Activated CD8-positive, alpha-beta T cell treated with anti-CD3 and anti-CD28 coated beads, Interleukin-2, amount 10 ng/mL, durations not matched to agents 7 days and 5 days (primary cell): ENCODE measurements around the gene HTR1E. TPM values are rescaled to one million over a fixed set of nuclear protein-coding genes. Genes with fewer than 3 reads are reported as not detected.

Source experiments
- ATAC-seq: fragments of 150-1000 bp; cut with Tn5 transposase; one replicate; pipeline ENCODE4 v1.10.0; 2021; ENCODE audit warnings: moderate library complexity
- CTCF ChIA-PET: fragments of 350-600 bp; sonication (Branson Sonifier 250); formaldehyde crosslinking; loops from one replicate; lab custom pipeline; 2021; ENCODE audit warnings: antibody characterized with exemption; lab: Charles Lee
- POLR2A ChIA-PET: fragments of 350-600 bp; sonication (Branson Sonifier 250); formaldehyde crosslinking; loops from one replicate; lab custom pipeline; 2021; ENCODE audit warnings: antibody characterized with exemption; lab: Charles Lee
- DNase-seq: peaks from one replicate; pipeline ENCODE4 v3.0.0-alpha.2; 2020
- H3K27ac Mint-ChIP-seq: one replicate; pipeline ENCODE4 v1.8.0; 2021; ENCODE audit warnings: mild to moderate bottlenecking, mixed read lengths
- H3K27me3 Mint-ChIP-seq: one replicate; pipeline ENCODE4 v1.8.0; 2021; ENCODE audit warnings: low read depth, mixed read lengths
- H3K36me3 Mint-ChIP-seq: one replicate; pipeline ENCODE4 v1.8.0; 2021; ENCODE audit warnings: low read depth, mixed read lengths
- H3K4me1 Mint-ChIP-seq: one replicate; pipeline ENCODE4 v1.8.0; 2021; ENCODE audit warnings: low read depth, mixed read lengths
- H3K4me3 Mint-ChIP-seq: one replicate; pipeline ENCODE4 v1.8.0; 2021; ENCODE audit warnings: mild to moderate bottlenecking, mixed read lengths
- H3K9me3 Mint-ChIP-seq: one replicate; pipeline ENCODE4 v1.8.0; 2022; ENCODE audit warnings: mixed read lengths; ENCODE audit not compliant: insufficient read depth
- total RNA-seq, 2 experiments: library from RNA; stranded (reverse); gene quantifications; one replicate each; pipeline ENCODE4 v1.2.3, GENCODE V29; 2021

The HTR1E gene
- total RNA-seq, 2 experiments from 2014 or later, result not detected

- ChIA-PET CTCF (no interaction called here), POLR2A (no interaction called here)
- DNase-seq, result no peak
- Mint-ChIP-seq H3K9me3 (no peaks in the 10 kb centered on the region), H3K27me3 (peaks cover 4% of the 10 kb centered on the region), H3K27ac (no peak overlapping the region), H3K36me3 (no peaks in the 10 kb centered on the region), H3K4me1 (no peaks in the 10 kb centered on the region), H3K4me3 (no peak overlapping the region)
- ATAC-seq, result no peak
Measured at GRCh38 chr6:86943819-86944407, 6.6 kb downstream of the HTR1E start.

- Mint-ChIP-seq H3K27me3 (no peaks in the 10 kb centered on the region), H3K4me3 (no peak overlapping the region), H3K27ac (no peak overlapping the region), H3K4me1 (no peaks in the 10 kb centered on the region), H3K9me3 (no peaks in the 10 kb centered on the region), H3K36me3 (no peaks in the 10 kb centered on the region)
- ATAC-seq, result no peak
- no peak for DNase-seq
- ChIA-PET CTCF (no interaction called here), POLR2A (no interaction called here)
Measured at GRCh38 chr6:86949771-86950170, 12.4 kb downstream of the HTR1E start.

- Mint-ChIP-seq H3K4me3 (no peak overlapping the region), H3K9me3 (no peaks in the 10 kb centered on the region), H3K36me3 (no peaks in the 10 kb centered on the region), H3K27me3 (no peaks in the 10 kb centered on the region), H3K27ac (no peak overlapping the region), H3K4me1 (no peaks in the 10 kb centered on the region)
- ChIA-PET CTCF (no interaction called here), POLR2A (no interaction called here)
- no peak for DNase-seq
- no peak for ATAC-seq
Measured at GRCh38 chr6:86952991-86953390, 15.7 kb downstream of the HTR1E start.

- Mint-ChIP-seq H3K27ac (no peak overlapping the region), H3K9me3 (no peaks in the 10 kb centered on the region), H3K4me1 (no peaks in the 10 kb centered on the region), H3K4me3 (no peak overlapping the region), H3K36me3 (no peaks in the 10 kb centered on the region), H3K27me3 (no peaks in the 10 kb centered on the region)
- DNase-seq (no peak), ATAC-seq (no peak)
- POLR2A ChIA-PET, result no interaction called here
- CTCF ChIA-PET, result no interaction called here
Measured at GRCh38 chr6:86959656-86960055, 22.3 kb downstream of the HTR1E start.

- DNase-seq (no peak), ATAC-seq (no peak)
- no peaks in the 10 kb centered on the region for H3K9me3 Mint-ChIP-seq
- CTCF ChIA-PET, result no interaction called here
- no peaks in the 10 kb centered on the region for H3K4me1 Mint-ChIP-seq
- no peak overlapping the region for H3K27ac Mint-ChIP-seq
- no peak overlapping the region for H3K4me3 Mint-ChIP-seq
- no peaks in the 10 kb centered on the region for H3K27me3 Mint-ChIP-seq
- POLR2A ChIA-PET, result no interaction called here
- H3K36me3 Mint-ChIP-seq, result no peaks in the 10 kb centered on the region
Measured at GRCh38 chr6:86961455-86962200, 24.3 kb downstream of the HTR1E start.

GRCh38 chr6:86963352-86963751, 26.0 kb downstream of the HTR1E start:
- Mint-ChIP-seq H3K27me3 (no peaks in the 10 kb centered on the region), H3K4me1 (no peaks in the 10 kb centered on the region), H3K4me3 (no peak overlapping the region), H3K27ac (no peak overlapping the region), H3K9me3 (no peaks in the 10 kb centered on the region), H3K36me3 (no peaks in the 10 kb centered on the region)
- DNase-seq (no peak), ATAC-seq (no peak)
- ChIA-PET CTCF (no interaction called here), POLR2A (no interaction called here)

- no peaks in the 10 kb centered on the region for H3K36me3 Mint-ChIP-seq
- no peak overlapping the region for H3K4me3 Mint-ChIP-seq
- DNase-seq (no peak), ATAC-seq (no peak)
- H3K27ac Mint-ChIP-seq, result no peak overlapping the region
- POLR2A ChIA-PET, result no interaction called here
- no peaks in the 10 kb centered on the region for H3K4me1 Mint-ChIP-seq
- CTCF ChIA-PET, result no interaction called here
- no peaks in the 10 kb centered on the region for H3K27me3 Mint-ChIP-seq
- no peaks in the 10 kb centered on the region for H3K9me3 Mint-ChIP-seq
Measured at GRCh38 chr6:86964029-86964579, 26.8 kb downstream of the HTR1E start.

GRCh38 chr6:86966271-86966670, 28.9 kb downstream of the HTR1E start:
- no peaks in the 10 kb centered on the region for H3K4me1 Mint-ChIP-seq
- DNase-seq, result no peak
- POLR2A ChIA-PET, result no interaction called here
- no peak overlapping the region for H3K4me3 Mint-ChIP-seq
- H3K27ac Mint-ChIP-seq, result no peak overlapping the region
- H3K27me3 Mint-ChIP-seq, result no peaks in the 10 kb centered on the region
- ATAC-seq, result no peak
- no peaks in the 10 kb centered on the region for H3K36me3 Mint-ChIP-seq
- CTCF ChIA-PET, result no interaction called here
- H3K9me3 Mint-ChIP-seq, result no peaks in the 10 kb centered on the region

GRCh38 chr6:86969573-86969972, 32.2 kb downstream of the HTR1E start:
- no peak for DNase-seq
- CTCF ChIA-PET, result no interaction called here

GRCh38 chr6:86973088-86973487, 35.8 kb downstream of the HTR1E start:
- ChIA-PET CTCF (no interaction called here), POLR2A (no interaction called here)
- ATAC-seq (no peak), DNase-seq (no peak)
- no peaks in the 10 kb centered on the region for H3K27me3 Mint-ChIP-seq
- H3K4me3 Mint-ChIP-seq, result no peak overlapping the region
- H3K27ac Mint-ChIP-seq, result no peak overlapping the region
- no peaks in the 10 kb centered on the region for H3K4me1 Mint-ChIP-seq
- no peaks in the 10 kb centered on the region for H3K9me3 Mint-ChIP-seq
- no peaks in the 10 kb centered on the region for H3K36me3 Mint-ChIP-seq

More at GRCh38 chr6:86969573-86969972, 32.2 kb downstream of the HTR1E start:
- Mint-ChIP-seq H3K4me1 (no peaks in the 10 kb centered on the region), H3K4me3 (no peak overlapping the region), H3K27ac (no peak overlapping the region), H3K9me3 (no peaks in the 10 kb centered on the region), H3K36me3 (no peaks in the 10 kb centered on the region), H3K27me3 (no peaks in the 10 kb centered on the region)
- no peak for ATAC-seq
- POLR2A ChIA-PET, result no interaction called here

- no peak overlapping the region for H3K4me3 Mint-ChIP-seq
- ChIA-PET POLR2A (no interaction called here), CTCF (no interaction called here)
- no peaks in the 10 kb centered on the region for H3K9me3 Mint-ChIP-seq
- no peaks in the 10 kb centered on the region for H3K4me1 Mint-ChIP-seq
- H3K27me3 Mint-ChIP-seq, result no peaks in the 10 kb centered on the region
- no peak overlapping the region for H3K27ac Mint-ChIP-seq
- H3K36me3 Mint-ChIP-seq, result no peaks in the 10 kb centered on the region
- DNase-seq (no peak), ATAC-seq (no peak)
Measured at GRCh38 chr6:86978251-86978650, 40.9 kb downstream of the HTR1E start.

- ChIA-PET POLR2A (no interaction called here), CTCF (no interaction called here)
- Mint-ChIP-seq H3K9me3 (no peaks in the 10 kb centered on the region), H3K36me3 (no peaks in the 10 kb centered on the region), H3K4me3 (no peak overlapping the region), H3K4me1 (no peaks in the 10 kb centered on the region), H3K27me3 (no peaks in the 10 kb centered on the region), H3K27ac (no peak overlapping the region)
- DNase-seq (no peak), ATAC-seq (no peak)
Measured at GRCh38 chr6:87001494-87001893, 64.2 kb downstream of the HTR1E start.
